T-helper 2 cell treated with Interferon-gamma antibody and Interleukin-4, amounts not matched to agents 100 ng/mL and 5 ng/mL, for 36 hours (primary cell): ENCODE results near the gene SLC25A30. TPM values are rescaled to one million over a fixed set of nuclear protein-coding genes. Genes with fewer than 3 reads are reported as not detected.

ENCODE experiments used
- intact Hi-C: fragments of 100-400 bp; cut with micrococcal nuclease; formaldehyde crosslinking; loops from one replicate; pipeline ENCODE4 v1.15.1; 2023
- total RNA-seq: library from RNA; stranded (reverse); gene quantifications from 2 replicates; pipeline ENCODE4 v1.2.3, GENCODE V29; 2022

Gene SLC25A30
- total RNA-seq: 18.7 and 18.9 TPM in 2 replicates

- intact Hi-C loops: loop anchor here (1.0 to 10.0 kb wide), 5 partner anchors 19 to 637 kb away; partner anchors contain the start of genes COG3, TPT1 and ZC3H13
Measured at GRCh38 chr13:45417790-45418534, at the start of gene SLC25A30. TSS of gene SLC25A30 (minus strand) at chr13:45418373. CDS start at chr13:45411425, 6,948 bp downstream.

- intact Hi-C loops: loop anchor here (10.0 kb wide), 1 partner anchor 342 kb away; the partner anchor contains the start of gene GTF2F2
Measured at GRCh38 chr13:45466359-45466758, 48.2 kb upstream of the SLC25A30 start.

GRCh38 chr13:45464687-45465453 is 46.7 kb upstream of the SLC25A30 start, which contains the start of gene COG3:
TSS of gene COG3 (plus strand) at chr13:45464939. CDS start at chr13:45465037, 98 bp downstream.
- intact Hi-C loops: loop anchor here (1.0 to 10.0 kb wide), 9 partner anchors 24 to 888 kb away; partner anchors contain the start of genes GPALPP1, GTF2F2, NUFIP1 and SLC25A30

GRCh38 chr13:45464141-45464686 is 46.0 kb upstream of the SLC25A30 start:
- intact Hi-C loops: loop anchor here (1.0 to 10.0 kb wide), 9 partner anchors 23 to 887 kb away; partner anchors contain the start of genes GPALPP1, GTF2F2, NUFIP1 and SLC25A30

- intact Hi-C loops: no loop called here
Measured at GRCh38 chr13:45456196-45456972, 38.2 kb upstream of the SLC25A30 start.

- intact Hi-C loops: no loop called here
Measured at GRCh38 chr13:45454204-45454603, 36.0 kb upstream of the SLC25A30 start.

- intact Hi-C loops: no loop called here
Measured at GRCh38 chr13:45451282-45451681, 33.1 kb upstream of the SLC25A30 start.

- intact Hi-C loops: no loop called here
Measured at GRCh38 chr13:45448965-45449559, 30.9 kb upstream of the SLC25A30 start.

GRCh38 chr13:45447050-45447661 is 29.0 kb upstream of the SLC25A30 start:
- intact Hi-C loops: no loop called here

- intact Hi-C loops: no loop called here
Measured at GRCh38 chr13:45446181-45446580, 28.0 kb upstream of the SLC25A30 start.

- intact Hi-C loops: no loop called here
Measured at GRCh38 chr13:45445053-45445452, 26.9 kb upstream of the SLC25A30 start.

GRCh38 chr13:45441633-45442032 is 23.5 kb upstream of the SLC25A30 start:
- intact Hi-C loops: loop anchor here (1.0 kb wide), 1 partner anchor 23 kb away; the partner anchor contains the start of gene COG3

- intact Hi-C loops: no loop called here
Measured at GRCh38 chr13:45439781-45440462, 21.7 kb upstream of the SLC25A30 start.

- intact Hi-C loops: no loop called here
Measured at GRCh38 chr13:45439008-45439407, 20.8 kb upstream of the SLC25A30 start.

GRCh38 chr13:45437947-45438346 is 19.8 kb upstream of the SLC25A30 start:
- intact Hi-C loops: no loop called here

GRCh38 chr13:45436953-45437352 is 18.8 kb upstream of the SLC25A30 start:
- intact Hi-C loops: no loop called here

GRCh38 chr13:45436332-45436731 is 18.2 kb upstream of the SLC25A30 start:
- intact Hi-C loops: no loop called here

- intact Hi-C loops: no loop called here
Measured at GRCh38 chr13:45434556-45435371, 16.6 kb upstream of the SLC25A30 start.
